Measurements from ENCODE around the gene PLA2G3.

DNA sequence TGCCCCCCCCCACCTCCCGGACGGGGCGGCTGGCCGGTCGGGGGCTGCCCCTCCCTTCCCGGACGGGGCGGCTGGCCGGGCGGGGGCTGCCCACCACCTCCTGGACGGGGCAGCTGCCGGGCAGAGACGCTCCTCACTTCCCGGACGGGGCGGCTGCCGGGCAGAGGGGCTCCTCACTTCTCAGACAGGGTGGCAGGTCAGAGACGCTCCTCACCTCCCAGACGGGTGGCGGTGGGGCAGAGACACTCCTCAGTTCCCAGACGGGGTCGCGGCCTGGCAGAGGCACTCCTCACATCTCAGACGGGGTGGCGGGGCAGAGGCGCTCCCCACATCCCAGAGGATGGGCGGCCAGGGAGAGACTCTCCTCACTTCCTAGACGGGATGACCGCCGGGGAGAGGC is 43.7 kb upstream of the PLA2G3 start:
- no peak for TF ChIP-seq POLR2AphosphoS5 (IDR thresholded peaks at IDR 0.05)
- no peak for TF ChIP-seq POLR2A (IDR thresholded peaks at IDR 0.05)
- TF ChIP-seq, protein P1, sequence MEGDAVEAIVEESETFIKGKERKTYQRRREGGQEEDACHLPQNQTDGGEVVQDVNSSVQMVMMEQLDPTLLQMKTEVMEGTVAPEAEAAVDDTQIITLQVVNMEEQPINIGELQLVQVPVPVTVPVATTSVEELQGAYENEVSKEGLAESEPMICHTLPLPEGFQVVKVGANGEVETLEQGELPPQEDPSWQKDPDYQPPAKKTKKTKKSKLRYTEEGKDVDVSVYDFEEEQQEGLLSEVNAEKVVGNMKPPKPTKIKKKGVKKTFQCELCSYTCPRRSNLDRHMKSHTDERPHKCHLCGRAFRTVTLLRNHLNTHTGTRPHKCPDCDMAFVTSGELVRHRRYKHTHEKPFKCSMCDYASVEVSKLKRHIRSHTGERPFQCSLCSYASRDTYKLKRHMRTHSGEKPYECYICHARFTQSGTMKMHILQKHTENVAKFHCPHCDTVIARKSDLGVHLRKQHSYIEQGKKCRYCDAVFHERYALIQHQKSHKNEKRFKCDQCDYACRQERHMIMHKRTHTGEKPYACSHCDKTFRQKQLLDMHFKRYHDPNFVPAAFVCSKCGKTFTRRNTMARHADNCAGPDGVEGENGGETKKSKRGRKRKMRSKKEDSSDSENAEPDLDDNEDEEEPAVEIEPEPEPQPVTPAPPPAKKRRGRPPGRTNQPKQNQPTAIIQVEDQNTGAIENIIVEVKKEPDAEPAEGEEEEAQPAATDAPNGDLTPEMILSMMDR (IDR thresholded peaks at IDR 0.05): no peak
